Measurements from ENCODE around the gene SNRPA. TPM values are rescaled to one million over a fixed set of nuclear protein-coding genes. Genes with fewer than 3 reads are reported as not detected.
"Not testable (repeated sequence)": the region's sequence is repeated elsewhere in the genome, so short reads cannot be mapped to it uniquely, and the experiment has no call there.

SNRPA gene
- total RNA-seq, 1 experiment from 2014 or later: 64.1 TPM

DNA sequence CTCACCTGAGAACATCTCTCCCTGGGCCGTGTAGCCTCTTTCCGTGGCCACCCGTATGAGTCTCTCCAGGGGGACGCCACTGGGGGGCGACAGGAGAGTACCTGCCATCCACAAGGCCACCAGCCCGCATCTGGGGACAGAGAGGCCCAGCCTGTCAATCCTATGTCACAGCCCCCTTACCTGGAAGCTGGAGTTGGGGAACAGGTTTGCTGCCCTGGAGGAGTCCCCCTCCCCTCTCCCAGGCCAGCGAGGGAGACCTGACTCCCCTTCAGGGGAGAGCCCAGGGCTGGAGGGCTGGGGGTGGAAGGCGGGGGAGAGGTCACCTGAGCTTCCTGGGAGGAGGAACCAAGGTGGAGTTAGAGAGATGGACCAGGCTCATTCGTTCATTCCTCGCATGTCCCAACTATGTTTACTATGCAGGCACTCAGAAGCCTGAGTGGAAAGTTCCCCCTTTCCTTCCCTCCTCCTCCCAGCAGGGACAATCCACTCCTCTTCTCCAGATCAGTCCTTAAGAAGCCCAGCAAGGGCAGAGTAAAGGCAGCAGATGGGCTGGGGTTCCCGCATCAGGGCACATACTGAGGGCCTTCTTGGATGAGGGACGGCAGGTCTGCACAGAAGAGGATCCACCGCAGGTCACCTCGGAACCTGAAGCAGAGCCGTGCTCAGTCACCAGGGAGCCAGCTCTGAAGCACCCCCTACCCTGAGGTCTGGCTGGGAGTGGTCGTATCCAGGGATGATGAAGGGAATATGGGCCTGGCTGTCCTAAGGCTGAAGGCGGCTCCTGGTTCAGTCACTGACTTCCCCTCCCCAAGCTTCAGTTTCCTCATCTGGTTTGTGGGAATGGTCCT, 6.2 kb upstream of the SNRPA start:
- DNase-seq (ENCODE audit: low read depth): no peak

DNA sequence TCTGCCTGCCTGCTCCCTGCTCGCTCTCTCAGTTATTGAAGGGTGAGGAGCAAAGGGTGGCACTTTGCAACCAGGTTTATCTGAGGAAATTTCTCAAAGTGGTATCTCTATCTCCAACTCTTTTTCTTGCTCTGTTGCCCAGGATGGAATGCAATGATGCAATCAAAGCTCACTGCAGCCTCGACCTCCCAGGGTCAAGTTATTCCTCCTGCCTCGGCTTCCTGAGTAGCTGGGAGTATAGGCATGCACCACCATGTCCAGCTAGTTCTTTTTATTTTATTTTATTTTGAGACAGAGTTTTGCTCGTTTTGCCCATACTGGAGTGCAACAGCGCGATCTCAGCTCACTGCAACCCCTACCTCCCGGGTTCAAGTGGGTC, 5.6 kb upstream of the SNRPA start:
- no peak for DNase-seq (ENCODE audit: low read depth)

DNA sequence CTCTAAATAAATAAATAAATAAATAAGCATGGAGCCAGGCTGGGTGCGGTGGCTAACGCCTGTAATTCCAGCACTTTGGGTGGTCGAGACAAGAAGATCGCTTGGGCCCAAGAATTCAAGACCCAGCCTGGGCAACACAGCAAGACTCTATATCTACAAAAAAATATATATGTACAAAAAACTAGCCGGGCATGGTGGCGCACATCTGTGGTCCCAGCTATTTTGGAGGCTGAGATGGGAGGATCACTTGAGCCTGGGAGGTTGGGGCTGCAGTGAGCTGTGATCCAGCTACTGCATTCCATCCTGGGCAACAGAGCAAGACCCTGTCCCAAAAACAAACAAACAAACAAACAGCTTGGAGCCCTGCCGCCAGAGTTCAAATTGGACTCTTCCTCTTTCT, 3.5 kb upstream of the SNRPA start:
- DNase-seq (ENCODE audit: low read depth): no peak

DNA sequence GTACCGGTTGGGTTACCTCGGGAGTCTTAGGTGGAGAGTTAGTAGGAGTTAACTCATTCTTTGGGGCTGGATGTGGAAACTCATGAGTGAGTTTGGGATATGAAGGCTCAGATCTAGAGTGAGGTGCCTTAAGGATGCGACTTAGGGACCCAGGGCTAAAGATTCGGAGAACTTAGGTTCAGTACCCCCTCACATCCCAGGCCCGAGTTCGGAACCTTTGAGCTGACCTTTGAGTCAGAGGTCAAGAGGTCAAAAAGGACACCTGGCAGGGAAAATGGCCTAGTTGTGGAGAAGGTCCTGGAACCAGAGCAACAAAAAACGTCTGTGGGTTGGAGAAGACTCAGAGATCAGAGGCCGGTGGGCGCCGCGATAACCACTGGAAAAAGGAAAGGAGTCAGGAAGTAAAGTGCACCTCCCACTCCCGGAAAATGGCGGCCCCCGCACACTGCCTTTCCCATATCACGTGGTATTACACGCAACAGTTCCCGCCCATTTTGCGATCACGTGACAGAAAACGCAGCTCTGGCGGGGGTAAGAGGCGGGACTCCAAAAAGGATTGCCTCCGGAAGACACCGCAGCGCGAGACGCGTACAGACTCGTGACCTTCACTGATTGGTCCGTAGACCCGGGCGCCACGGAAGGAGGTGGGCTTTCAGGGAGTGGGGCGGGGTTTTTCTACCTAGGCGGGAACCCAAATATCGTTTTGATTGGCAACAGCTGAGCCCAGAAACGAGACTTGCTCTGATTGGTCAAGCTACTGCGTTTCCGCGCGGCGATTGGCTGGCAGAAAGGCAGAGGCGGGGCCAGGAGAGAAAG, 737 bp upstream of the SNRPA start, which contains the start of gene ACTMAP:
ACTMAP (minus strand) TSS at position 420 of the 816 bp plus-strand sequence. CDS start 674 bp downstream, outside the sequence.
- DNase-seq (ENCODE audit: low read depth): peak; percentile 100

DNA sequence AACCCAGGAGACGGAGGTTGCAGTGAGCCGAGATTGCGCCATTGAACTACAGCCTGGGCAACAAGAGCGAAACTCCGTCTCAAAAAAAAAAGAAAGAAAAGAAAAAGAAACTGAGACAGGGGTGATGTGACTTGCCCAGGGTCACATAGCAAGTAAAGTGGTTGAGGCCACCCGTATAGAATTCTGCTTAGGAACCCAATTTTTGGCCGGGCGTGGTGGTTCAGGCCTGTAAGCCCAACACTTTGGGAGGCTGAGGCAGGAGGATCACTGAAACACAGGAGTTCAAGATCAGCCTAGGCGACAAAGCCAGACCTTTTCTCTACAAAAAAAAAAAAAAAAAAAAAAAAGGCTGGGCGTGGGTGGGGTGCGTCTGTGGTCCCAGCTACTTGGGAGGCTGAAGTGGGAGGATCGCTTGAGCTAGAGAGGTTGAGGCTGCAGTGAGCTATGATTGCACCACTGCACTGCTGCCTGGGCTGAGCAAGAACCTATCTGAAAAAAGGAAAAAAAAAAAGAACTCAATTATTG, 1.3 kb downstream of the SNRPA start:
- no peak for DNase-seq (ENCODE audit: low read depth)

DNA sequence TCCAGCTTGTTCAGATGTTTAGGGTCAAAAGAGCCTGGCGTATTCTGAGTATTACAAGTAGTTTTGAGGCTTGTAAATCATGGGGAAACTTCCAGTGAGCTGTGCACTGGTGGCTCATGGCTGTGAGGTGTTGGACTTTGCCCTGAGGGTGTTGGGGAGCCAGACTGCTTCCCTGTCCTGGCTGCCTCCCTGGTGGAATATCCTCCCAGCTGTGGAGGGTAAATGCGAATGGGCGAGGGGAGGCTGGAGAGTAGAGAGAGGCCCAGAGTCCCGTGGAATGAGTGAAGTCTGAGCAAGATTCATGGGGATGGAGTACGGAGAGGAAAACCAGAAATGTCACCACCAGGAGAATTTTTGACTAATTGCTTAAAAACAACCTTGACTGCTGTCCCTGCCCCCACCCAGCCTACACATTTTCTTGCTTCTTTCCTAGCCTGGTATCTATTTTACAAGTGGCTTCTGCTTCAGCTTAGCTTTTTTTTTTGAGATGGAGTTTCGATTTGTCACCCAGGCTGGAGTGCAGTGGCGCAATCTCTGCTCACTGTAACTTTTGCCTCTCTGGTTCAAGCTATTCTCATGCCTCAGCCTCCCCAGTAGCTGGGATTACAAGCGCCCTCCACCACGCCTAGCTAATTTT, 3.7 kb downstream of the SNRPA start:
- DNase-seq (ENCODE audit: low read depth): no peak

DNA sequence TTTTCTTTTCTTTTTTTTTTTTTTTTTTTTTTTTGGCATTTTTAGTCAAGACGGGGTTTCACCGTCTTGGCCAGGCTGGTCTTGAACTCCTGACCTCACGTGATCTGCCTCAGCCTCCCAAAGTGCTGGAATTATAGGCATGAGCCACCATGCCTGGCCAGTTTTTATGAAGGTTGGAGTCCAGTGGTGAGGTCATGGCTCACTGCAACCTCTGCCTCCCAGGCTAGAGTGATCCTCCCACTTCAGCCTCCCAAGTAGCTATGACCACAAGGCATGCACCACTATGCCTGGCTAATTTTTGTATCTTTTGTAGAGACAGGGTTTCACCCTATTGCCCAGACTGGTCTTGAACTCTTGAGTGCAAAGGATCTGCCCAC, 4.2 kb downstream of the SNRPA start:
- DNase-seq (ENCODE audit: low read depth): no peak

DNA sequence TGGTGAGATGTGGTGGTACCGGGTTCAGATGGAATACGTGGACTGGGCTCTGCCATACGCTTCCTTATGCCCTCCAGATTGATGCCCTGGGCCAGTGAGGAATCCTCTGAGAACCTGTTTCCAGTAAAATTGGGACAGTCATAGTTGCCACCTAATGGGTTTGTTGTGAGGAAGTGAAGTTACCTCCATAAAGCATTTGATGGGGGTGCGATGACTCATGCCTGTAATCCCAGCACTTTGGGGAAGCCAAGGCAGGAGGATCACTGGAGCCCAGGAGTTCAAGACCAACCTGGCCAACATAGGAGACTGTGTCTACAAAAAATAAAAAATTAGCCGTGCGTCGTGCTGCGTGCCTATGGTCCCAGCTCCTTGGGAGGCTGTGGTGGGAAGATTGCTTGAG, 4.8 kb downstream of the SNRPA start:
- DNase-seq (ENCODE audit: low read depth): no peak

DNA sequence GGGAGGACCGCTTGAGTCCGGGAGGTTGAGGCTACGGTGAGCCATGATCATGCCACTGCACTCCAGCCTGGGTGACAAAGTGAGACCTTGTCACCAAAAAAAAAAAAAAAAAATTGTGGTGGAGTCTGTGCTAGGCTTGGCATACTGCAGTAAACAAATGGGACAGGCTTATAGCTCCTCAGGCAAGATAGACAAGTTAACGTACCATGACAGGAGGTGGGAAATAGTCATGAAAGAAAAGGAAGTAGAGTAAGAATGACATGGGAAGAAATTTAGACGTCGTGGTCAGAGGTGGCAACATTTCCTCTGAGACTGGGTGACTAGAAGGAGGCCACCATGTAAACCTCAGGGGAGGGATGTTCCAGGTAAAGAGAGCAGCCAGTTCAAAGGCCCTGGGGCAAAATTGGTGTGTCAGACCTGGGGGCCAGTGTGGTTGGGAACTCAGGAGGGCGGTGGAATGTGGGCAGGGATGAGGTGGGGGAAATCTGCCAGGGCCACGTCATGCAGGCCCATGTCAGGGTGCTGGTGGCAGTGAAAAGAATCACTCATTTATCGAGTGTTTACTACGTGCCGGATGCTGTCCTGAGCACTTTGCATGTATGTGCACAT, 5.6 kb downstream of the SNRPA start:
- no peak for DNase-seq (ENCODE audit: low read depth)

DNA sequence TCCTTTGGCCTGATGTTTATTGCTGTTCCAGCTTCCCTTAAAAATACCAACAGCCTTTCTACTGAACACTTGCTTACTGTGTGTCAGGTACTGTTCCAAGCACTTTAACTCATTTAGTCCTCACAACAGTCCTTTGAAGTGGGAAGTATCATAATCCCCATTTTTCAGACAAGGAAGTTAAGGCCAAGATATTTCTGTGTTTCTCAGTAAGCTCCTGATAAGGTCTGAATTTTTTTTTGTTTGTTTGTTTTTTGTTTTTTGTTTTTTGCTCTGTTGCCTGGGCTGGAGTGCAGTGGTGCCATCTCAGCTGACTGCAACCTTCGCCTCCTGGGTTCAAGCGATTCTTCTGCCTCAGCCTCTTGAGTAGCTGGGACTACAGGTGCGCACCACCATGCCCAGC, 7.5 kb downstream of the SNRPA start:
- no peak for DNase-seq (ENCODE audit: low read depth)

DNA sequence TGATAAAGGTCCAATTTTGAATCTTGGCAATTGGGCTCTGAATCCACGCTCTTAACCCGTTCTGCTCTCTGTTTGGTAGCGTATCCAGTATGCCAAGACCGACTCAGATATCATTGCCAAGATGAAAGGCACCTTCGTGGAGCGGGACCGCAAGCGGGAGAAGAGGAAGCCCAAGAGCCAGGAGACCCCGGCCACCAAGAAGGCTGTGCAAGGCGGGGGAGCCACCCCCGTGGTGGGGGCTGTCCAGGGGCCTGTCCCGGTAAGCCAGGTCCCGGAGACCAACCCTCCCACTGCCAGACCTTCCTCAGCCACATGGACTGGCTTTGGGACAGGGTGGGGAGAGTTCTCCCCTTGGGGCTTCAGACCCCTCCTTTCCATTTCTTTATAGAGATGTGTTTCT, 8.3 kb downstream of the SNRPA start:
- DNase-seq (ENCODE audit: low read depth): no peak

DNA sequence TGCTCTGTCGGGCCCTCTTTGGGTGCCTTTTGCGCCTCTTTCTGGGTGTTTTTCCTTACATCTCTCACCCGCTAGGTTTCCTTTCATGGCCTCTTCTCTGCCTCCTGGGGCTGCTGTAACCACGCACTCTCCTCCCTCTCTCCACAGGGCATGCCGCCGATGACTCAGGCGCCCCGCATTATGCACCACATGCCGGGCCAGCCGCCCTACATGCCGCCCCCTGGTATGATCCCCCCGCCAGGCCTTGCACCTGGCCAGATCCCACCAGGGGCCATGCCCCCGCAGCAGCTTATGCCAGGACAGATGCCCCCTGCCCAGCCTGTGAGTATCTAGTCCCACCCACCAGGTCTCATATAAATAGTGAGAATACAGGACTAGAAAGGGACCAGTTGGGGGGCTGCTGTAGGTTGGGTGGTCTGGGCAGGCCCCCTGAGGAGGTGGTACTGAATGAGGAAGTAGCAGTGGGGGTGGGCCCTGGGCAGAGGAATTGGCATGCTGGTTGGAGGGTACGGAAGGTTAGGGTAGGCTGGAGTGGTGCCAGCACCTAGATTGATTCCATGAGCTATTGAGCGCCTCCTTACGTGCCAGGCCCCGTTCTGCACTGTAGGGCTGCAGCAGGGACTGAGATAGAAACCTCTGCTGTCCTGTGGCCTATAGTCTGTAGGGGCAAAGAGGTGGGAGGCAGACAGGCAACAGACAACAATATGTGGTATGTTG, 11.9 kb downstream of the SNRPA start:
- no peak for DNase-seq (ENCODE audit: low read depth)

DNA sequence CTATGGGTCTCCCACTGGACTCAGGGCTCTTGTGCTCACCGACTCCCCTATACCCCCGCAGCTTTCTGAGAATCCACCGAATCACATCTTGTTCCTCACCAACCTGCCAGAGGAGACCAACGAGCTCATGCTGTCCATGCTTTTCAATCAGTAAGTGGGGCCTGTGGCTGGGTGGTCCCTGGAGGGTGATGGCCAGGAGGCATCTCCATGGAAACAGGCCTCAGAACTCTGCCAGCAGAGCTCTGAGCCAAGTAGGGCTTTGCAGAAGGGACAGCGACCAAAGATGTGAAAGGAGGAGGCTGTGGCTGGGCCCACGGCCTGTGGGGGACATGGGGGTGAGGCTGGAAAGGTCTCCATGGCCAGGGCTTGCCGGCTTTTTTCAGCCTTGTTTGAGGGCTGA, 12.5 kb downstream of the SNRPA start:
- DNase-seq (ENCODE audit: low read depth): no peak

DNA sequence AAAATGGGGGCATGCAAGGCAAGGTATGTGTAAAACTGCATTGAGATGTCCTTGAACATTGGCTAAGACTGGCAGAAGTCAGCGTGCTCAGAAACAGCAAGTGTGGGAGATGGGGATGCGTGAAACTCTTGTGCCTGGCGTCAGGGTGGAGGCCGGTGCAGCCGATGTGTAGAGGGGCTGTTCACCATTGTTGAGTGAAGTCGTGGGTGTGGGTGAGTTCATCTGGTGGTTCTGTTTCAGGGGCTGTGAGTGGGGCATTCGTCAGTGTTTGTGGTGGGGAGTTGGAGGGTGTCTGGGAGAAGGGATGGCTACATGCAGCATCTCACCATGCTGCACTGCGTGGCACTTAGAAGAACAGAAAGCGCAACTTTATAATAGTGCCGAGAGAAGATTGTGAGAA, 13.0 kb downstream of the SNRPA start:
- DNase-seq (ENCODE audit: low read depth): no peak

DNA sequence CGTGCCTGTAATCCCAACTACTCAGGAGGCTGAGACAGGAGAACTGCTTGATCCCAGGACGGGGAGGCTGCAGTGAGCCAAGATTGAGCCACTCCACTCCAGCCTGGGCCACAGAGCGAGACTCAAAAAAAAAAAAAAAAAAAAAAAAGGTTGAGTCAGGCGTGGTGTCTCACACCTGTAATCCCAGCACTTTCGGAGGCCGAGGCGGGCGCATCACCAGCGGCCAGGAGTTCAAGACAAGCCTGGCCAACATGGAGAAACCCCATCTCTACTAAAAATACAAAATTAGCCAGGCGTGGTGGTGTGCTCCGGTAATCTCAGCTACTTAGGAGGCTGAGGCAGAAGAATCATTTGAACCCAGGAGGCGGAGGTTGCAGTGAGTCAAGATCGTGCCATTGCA, 15.4 kb downstream of the SNRPA start:
- not testable (repeated sequence) for DNase-seq (ENCODE audit: low read depth)

DNA sequence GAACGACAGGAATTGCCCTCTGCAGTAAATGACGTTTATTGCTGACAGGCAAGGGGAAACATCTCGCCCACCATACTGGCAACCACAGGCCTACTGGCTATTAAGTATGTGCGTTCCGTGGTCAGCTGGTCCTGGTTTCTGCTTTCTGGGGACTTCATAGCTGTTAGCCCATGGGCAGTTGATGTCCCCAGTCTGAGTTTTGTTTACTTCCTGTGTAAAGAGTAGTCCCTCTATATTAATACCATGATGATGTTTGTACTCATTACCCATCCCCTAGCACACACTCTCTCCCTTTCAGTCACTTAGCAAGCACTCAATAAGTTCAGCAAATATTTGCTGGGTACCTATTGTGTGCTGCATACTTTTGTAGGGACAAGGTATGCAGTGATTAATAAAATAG, 17.9 kb downstream of the SNRPA start:
- DNase-seq (ENCODE audit: low read depth): no peak

DNA sequence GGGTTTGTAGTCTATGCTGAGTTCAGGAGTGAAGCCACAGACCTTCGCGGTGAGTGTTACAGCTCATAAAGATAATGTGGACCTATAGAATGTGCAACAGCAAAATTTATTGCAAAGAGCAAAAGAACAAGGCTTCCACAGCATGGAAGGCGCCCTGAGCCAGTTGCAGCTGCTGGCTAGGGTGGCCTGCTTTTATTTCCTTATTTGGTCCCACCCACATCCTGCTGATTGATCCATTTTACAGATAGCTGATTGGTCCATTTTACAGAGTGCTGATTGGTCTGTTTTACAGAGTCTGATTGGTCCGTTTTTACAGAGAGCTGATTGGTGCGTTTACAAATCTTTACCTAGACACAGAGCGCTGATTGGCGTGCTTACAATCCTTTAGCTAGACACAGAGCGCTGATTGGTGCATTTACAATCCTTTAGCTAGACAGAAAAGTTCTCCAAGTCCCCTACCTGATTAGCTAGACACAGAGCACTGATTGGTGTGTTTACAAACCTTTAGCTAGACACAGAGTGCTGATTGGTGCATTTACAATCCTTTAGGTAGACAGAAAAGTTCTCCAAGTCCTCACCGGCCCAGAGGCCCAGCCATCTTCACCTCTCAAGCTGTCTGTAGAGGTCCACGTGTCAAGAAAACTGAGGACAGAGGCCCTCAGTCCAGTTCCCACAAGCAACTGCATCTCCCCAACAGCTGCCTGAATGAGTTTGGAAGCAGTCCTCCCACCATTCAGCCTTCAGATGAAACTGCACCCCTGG, 20.3 kb downstream of the SNRPA start:
- not testable (repeated sequence) for DNase-seq (ENCODE audit: low read depth)

DNA sequence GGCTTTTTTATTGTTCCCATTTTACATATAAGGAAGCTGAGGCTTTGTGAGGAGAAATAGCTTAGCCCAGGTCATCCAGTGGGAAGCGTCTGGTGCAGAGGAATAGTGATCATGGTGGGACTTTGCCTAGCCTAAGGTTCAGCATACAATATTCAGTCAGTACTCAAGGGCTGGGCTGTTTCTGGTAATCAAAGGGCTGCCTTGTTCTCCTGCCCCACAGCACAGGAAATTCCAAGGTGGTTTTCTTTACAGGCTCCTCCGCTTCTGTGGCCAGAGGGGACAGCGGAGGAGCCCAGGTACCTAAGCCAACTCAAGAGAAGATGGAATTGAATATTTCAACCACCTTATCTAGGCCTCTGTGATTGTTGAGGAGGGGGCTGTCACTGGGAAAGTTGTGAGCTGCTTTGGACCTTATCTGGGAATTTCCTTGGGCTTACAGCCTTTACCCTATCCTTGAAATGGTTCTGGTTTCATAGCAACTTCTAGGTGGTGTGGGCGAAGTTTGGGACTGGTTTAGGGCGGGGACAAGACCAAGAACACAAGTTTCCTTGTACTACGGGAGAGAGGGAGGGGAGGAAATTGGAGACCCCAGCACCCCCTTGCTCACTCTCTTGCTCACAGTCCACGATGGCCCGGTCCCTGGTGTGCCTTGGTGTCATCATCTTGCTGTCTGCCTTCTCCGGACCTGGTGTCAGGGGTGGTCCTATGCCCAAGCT, 24.1 kb downstream of the SNRPA start, which contains the start of gene MIA:
MIA (plus strand) TSS at position 606 of the 716 bp plus-strand sequence; CDS start at position 628, 22 bp downstream.
- peak; percentile 36 for DNase-seq (ENCODE audit: low read depth)

DNA sequence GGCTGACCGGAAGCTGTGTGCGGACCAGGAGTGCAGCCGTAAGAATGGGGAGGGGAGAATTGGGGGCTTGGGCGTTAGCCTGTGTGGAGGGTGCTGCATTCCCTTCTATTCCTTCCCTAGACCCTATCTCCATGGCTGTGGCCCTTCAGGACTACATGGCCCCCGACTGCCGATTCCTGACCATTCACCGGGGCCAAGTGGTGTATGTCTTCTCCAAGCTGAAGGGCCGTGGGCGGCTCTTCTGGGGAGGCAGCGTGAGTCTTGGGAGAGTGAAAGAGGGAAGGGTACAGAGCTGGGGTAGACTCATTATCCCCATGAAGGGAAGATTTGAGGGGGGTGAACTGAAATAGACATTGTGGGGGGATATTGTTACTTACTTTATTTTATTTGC, 24.6 kb downstream of the SNRPA start:
- DNase-seq (ENCODE audit: low read depth): no peak

DNA sequence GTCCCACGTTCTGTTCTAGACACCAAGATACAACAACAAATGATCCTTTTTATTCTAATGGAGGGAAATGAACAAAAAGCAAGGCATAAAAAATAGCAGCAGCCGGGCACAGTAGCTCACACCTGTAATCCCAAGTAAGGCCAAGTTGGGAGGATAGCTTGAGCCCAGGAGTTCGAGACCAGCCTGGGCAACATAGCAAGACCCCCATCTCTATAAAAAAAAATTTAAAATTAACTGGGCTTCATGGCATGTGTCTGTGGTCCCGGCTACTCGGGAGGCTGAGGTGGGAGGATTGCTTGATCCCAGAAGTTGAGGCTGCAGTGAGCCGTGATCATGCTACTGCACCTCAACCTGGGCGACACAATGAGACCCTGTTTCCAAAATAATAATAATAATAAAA, 25.4 kb downstream of the SNRPA start:
- DNase-seq (ENCODE audit: low read depth): no peak
